Mesothelial cell of epicardium (in vitro differentiated cells): Measurements from ENCODE around the gene DTX4. TPM values are rescaled to one million over a fixed set of nuclear protein-coding genes. Genes with fewer than 3 reads are reported as not detected.

Source experiments
- DNase-seq, 2 experiments: peaks; one replicate each; pipeline ENCODE4 v3.0.0; 2021; ENCODE audit warnings: low spot score in 2 of 2; ENCODE audit not compliant: unreplicated experiment in 2 of 2
- H3K27ac Mint-ChIP-seq: 2 replicates; pipeline ENCODE4 v1.8.0; 2021; ENCODE audit warnings: mixed read lengths
- H3K27me3 Mint-ChIP-seq: 2 replicates; pipeline ENCODE4 v1.8.0; 2021; ENCODE audit warnings: low read depth, mixed read lengths
- H3K36me3 Mint-ChIP-seq: 2 replicates; pipeline ENCODE4 v1.8.0; 2021; ENCODE audit warnings: mixed read lengths
- H3K4me1 Mint-ChIP-seq: 2 replicates; pipeline ENCODE4 v1.8.0; 2021; ENCODE audit warnings: mixed read lengths
- H3K4me3 Mint-ChIP-seq: 2 replicates; pipeline ENCODE4 v1.8.0; 2021; ENCODE audit warnings: mild to moderate bottlenecking, moderate library complexity, mixed read lengths
- H3K9me3 Mint-ChIP-seq: 2 replicates; pipeline ENCODE4 v1.8.0; 2021; ENCODE audit warnings: mixed read lengths
- total RNA-seq: library from RNA; stranded (reverse); gene quantifications from 3 replicates; pipeline ENCODE4 v1.2.1, GENCODE V29; 2021
- TF ChIP-seq, protein P1 (sequence below): fragments of 200-600 bp; sonication (generic); IDR thresholded peaks from one replicate; pipeline ENCODE4 v1.5.0; 2021; ENCODE audit warnings: antibody characterized with exemption; ENCODE audit not compliant: unreplicated experiment

Gene DTX4
- total RNA-seq, 1 donor from 2014 or later: 37.7 TPM

DNA sequence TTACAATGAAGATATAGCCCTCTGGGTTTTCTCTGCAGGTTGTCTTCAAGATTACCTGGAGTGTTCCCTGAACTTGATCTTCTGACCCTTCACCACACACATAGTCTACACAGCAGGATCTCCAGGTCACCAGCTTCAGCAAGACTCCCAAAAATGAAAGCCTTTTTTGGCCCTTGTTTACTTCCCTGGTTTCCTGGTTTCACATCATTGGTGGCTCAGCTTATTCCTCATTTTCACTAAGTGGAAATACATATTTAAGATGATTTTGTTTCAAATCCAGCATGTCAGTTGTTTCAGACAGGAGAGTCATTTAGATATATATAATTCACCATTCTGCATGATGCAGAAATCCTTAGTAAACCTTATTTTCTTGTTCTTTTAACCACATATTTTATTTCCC, 82.4 kb downstream of the DTX4 start:
- H3K27me3 Mint-ChIP-seq: no peaks in the 10 kb centered on the region
- peaks cover 6% of the 10 kb centered on the region for H3K4me1 Mint-ChIP-seq
- no peak for DNase-seq
- TF ChIP-seq, protein P1, sequence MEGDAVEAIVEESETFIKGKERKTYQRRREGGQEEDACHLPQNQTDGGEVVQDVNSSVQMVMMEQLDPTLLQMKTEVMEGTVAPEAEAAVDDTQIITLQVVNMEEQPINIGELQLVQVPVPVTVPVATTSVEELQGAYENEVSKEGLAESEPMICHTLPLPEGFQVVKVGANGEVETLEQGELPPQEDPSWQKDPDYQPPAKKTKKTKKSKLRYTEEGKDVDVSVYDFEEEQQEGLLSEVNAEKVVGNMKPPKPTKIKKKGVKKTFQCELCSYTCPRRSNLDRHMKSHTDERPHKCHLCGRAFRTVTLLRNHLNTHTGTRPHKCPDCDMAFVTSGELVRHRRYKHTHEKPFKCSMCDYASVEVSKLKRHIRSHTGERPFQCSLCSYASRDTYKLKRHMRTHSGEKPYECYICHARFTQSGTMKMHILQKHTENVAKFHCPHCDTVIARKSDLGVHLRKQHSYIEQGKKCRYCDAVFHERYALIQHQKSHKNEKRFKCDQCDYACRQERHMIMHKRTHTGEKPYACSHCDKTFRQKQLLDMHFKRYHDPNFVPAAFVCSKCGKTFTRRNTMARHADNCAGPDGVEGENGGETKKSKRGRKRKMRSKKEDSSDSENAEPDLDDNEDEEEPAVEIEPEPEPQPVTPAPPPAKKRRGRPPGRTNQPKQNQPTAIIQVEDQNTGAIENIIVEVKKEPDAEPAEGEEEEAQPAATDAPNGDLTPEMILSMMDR: no peak
- no peak overlapping the region for H3K27ac Mint-ChIP-seq
- no peaks in the 10 kb centered on the region for H3K36me3 Mint-ChIP-seq
- no peaks in the 10 kb centered on the region for H3K9me3 Mint-ChIP-seq
- no peak overlapping the region for H3K4me3 Mint-ChIP-seq

DNA sequence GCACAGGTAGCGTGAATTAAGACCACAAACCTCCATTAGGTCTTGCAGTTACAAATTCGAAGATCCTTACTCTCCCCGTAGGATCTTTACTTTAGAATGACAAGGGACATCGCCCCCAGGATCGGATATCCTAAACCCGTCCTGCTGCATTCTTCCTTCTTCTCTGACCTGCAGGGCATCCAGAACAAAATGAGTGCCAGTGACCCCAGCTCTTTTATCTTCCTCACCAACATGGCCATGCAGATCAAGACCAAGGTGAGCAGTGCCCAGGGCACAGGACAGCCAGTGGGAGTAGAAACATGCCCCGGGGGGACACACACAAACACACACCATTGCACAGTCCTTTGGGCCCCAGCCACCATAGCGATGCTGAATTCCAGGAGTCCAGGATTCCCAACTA, 83.3 kb downstream of the DTX4 start:
- H3K9me3 Mint-ChIP-seq: no peaks in the 10 kb centered on the region
- no peak overlapping the region for H3K27ac Mint-ChIP-seq
- TF ChIP-seq, protein P1: no peak
- no peaks in the 10 kb centered on the region for H3K36me3 Mint-ChIP-seq
- no peak for DNase-seq
- H3K27me3 Mint-ChIP-seq: no peaks in the 10 kb centered on the region
- H3K4me1 Mint-ChIP-seq: peaks cover 6% of the 10 kb centered on the region
- H3K4me3 Mint-ChIP-seq: no peak overlapping the region

Other genes starting within 250 kb of the DTX4 start
- gene GLYATL1, start 232.6 kb upstream of the DTX4 start, total RNA-seq: 0.25 to 0.89 TPM (median 0.33 TPM) in 3 replicates
- not detected in 3 replicates for gene GLYATL1B, start 85.8 kb upstream of the DTX4 start, total RNA-seq
- 6.2 to 6.9 TPM (median 6.8 TPM) in 3 replicates for gene FAM111B, start 64.9 kb upstream of the DTX4 start, total RNA-seq
- 40.5 to 41.7 TPM (median 40.8 TPM) in 3 replicates for gene FAM111A, start 29.3 kb upstream of the DTX4 start, total RNA-seq
- not detected in 3 replicates for gene MPEG1, start 40.8 kb downstream of the DTX4 start, total RNA-seq
- gene OR5AN1, start 186.8 kb downstream of the DTX4 start, total RNA-seq: not detected in 3 replicates